GM12864 (cell line): ENCODE results near the gene RINL.

Source experiments
- DNase-seq: peaks from one replicate; pipeline ENCODE4 v3.0.0-alpha.2; 2011; ENCODE audit warnings: low read depth
- H3K4me3 ChIP-seq: 2 replicates; pipeline ENCODE4 v1.5.1; 2011; ENCODE audit warnings: mild to moderate bottlenecking, low read depth, low read length, control low read depth
- TF ChIP-seq, protein P1 (sequence below): IDR thresholded peaks from 2 replicates; pipeline ENCODE4 v1.5.1; 2011; ENCODE audit warnings: low read depth, mild to moderate bottlenecking, moderate library complexity, low read length, control low read depth, inconsistent platforms; ENCODE audit errors: missing control alignments

RINL gene

DNA sequence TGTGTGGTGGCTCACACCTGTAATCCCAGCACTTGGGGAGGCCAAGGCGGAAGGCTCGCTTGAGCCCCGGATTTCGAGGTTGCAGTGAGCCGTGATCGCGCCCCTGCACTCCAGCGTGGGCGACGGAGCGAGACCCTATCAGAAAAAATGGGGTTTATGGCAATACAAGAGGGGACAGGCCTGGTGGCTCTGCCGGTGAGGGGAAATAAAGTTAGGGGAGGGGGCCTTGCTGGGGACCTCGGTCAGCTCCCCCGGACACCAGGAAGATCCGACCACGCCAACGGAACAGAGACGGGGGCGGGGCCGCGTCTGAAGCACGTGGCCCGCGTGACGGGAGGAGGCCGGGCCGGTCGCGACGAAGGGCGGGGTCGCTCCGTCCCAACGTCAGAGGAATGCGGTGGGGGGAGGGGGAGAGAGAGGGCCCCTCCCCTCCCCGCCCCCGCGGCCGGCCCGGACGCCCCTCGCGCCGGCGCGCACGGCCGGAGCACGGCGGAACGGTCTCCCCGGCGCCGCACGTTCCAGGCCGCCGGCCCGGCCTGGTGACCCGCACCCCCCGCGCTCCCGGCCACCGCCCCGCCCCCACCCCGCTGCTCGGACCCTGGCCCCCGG lies 26.3 kb downstream of the RINL start:
- TF ChIP-seq, protein P1, sequence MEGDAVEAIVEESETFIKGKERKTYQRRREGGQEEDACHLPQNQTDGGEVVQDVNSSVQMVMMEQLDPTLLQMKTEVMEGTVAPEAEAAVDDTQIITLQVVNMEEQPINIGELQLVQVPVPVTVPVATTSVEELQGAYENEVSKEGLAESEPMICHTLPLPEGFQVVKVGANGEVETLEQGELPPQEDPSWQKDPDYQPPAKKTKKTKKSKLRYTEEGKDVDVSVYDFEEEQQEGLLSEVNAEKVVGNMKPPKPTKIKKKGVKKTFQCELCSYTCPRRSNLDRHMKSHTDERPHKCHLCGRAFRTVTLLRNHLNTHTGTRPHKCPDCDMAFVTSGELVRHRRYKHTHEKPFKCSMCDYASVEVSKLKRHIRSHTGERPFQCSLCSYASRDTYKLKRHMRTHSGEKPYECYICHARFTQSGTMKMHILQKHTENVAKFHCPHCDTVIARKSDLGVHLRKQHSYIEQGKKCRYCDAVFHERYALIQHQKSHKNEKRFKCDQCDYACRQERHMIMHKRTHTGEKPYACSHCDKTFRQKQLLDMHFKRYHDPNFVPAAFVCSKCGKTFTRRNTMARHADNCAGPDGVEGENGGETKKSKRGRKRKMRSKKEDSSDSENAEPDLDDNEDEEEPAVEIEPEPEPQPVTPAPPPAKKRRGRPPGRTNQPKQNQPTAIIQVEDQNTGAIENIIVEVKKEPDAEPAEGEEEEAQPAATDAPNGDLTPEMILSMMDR, result no peak

DNA sequence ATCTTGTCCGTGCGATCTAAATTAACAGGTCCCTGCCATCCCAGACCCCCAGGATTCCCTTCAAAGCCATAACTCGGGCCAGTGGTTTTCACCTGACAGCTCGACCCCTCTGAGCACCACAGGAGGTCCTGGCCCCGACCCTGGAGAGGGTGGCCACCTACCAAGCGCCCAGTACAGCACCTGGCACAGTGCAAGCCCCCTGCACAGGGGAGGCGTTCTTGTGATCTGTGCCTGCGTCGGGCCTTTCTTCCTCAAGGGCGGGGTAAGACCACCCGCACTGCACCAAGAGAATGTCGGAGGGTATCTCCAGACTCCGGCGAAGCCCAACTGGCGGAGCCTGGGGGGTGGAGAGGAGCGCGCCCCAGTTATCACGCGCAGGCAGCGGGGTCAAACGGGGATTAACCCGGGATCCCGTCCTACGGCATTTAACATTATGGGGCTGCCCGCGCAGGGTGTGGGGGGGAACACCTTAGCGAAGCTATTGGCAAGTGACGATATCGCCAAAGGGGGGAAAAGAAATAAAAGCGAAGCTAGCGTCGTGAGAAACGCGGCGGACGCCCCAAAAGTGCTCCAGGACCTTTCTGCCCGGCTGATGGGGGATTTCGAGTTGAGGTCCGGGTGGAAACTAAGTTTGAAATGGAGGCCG lies 27.0 kb downstream of the RINL start:
- H3K4me3 ChIP-seq, result peak overlapping the region; percentile 89
- DNase-seq, result no peak
- TF ChIP-seq, protein P1, result no peak

More for the DNA sequence above, 26.3 kb downstream of the RINL start:
- DNase-seq, result no peak
- H3K4me3 ChIP-seq, result peak overlapping the region; percentile 89

DNA sequence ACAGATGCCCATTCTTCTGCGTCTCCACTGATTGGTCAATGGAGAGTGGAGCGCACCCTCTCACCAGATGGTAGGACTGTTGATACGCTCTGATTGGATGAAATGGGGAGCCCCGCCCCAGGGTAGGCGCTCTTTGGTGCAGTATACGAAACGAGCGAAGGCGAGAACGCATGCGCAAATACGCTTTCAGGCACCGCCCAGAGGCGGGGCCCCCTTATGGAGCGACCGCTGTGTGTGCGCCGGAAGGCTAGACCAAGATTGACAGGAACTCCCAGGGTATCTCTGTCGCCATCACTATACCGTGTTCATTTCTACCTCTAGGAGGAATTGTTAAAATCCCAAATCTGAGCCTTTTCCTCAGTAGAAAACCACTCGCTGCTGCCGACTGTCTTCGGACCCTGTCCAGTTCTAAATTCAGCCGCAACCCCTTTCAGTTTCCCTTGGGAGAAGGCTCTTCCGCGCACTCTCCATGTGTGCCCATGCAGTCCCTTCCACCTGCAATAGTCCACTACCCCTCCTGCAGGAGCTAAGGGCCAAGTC lies 27.6 kb downstream of the RINL start:
- TF ChIP-seq, protein P1, result peak; percentile 7
- peak; percentile 100 for DNase-seq
- H3K4me3 ChIP-seq, result peak overlapping the region; percentile 89

DNA sequence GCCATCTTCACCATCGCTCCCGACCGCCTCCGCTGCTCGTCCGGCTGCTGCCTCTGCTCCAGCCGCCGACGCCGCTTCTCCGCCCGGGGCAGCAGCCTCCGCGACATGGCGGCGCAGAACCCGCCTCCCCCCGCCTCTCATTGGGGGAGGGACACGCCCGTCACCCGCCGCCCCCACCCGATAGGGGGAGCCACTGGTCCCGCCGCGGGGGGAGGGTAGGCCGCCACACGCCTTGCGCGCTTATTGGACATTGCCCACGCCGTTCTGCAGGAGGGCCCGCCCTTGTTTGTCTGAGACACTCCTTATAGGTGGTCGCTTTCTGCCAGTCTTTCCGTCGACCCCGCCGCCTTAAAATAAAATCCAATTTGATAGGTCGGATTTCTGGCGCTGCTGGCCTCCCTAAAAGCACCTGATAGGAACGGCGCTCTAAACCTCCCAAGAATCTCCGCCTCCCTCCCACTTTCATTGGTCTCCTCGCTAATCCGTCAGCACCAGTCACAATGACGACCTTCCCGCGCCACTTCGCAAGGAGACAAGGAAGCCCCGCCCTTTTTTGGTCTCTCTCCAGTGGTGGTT lies 28.1 kb downstream of the RINL start, which contains the start of gene HNRNPL:
Gene HNRNPL (minus strand): TSS at position 127 of the 576 bp plus-strand sequence. CDS start 20 bp downstream, at position 107.
- TF ChIP-seq, protein P1, result peak; percentile 39
- H3K4me3 ChIP-seq, result peak within 1 kb of the TSS; percentile 89
- DNase-seq, result no peak

DNA sequence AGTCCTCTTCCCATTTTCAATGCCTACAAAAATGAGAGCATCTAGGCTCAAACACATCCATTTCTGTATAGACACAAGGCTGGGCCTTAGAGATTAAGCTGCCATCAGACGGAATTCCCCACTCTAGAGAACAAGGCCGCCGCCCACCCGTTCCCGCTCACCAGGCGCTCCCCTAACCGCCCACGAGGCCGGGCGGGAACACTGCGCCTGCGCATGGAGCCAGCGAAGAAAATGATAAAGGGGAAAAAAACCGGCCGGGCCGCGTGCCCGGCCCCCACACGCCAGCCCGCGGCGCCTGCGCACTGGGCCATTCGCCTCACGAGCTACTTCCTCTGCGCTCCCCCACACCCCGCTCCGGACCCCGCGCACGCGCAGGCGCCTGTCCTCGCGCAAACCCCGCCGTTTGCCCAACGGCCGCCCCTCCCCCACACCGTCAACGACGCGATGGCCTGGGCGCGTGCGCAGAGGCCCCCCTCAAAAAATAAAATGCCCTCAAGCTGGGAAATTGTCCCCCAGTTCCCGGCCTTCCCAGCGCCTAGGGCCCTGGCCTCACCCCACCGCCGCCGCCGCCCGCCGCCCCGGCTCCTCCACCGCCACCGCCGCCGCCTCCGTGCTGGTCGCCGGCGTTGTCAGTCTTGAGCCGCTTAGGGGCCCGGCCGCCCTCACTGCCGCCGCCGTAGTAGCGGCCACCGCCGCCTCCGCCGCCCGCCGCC lies 28.8 kb downstream of the RINL start:
- H3K4me3 ChIP-seq, result peak overlapping the region; percentile 55
- TF ChIP-seq, protein P1, result no peak
- peak; percentile 81 for DNase-seq

DNA sequence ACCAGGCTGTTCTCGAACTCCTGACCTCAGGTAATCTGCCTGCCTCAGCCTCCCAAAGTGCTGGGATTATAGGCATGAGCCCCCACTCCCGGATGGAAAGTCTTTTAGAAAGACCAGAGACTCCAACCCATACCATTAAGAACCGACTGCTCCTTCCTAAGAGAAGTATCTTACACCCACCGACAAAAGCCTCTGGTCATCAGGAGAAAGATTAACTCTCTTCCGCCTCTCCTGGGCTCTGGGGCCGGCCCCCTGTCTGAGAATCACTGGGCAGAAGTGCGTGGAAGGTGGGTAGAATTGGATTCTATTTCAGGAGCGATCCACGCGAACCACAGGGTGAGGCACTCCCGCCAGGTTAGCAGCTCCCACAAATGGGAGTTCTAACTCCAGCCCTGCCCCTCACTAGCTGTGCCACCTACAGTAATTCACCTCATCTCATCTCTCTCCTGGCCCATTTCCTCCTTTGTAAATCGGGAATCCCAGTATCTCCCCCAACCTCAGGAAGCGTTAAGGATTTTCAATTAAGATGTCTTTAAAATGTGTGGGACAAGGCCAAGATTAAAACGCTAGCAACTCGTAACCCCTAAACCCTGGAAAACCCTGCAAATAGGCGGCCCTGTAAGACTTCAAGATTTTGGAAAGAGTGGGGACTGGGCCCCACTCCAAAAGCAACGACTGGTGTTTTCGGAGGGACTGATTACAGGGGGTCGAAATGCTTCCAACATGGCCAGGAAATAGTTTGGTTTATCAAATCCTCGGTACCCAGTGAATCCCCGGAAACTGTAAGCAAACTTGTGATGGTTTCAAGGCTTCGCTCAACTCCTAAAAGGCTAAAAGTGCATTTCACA lies 29.6 kb downstream of the RINL start:
- TF ChIP-seq, protein P1, result no peak
- H3K4me3 ChIP-seq, result peak overlapping the region; percentile 55
- no peak for DNase-seq
